Measurements from ENCODE around the gene MGLL. TPM values are rescaled to one million over a fixed set of nuclear protein-coding genes. Genes with fewer than 3 reads are reported as not detected.
"Not testable (repeated sequence)": the region's sequence is repeated elsewhere in the genome, so short reads cannot be mapped to it uniquely, and the experiment has no call there.

Gene MGLL
- total and polyA plus RNA-seq, 8 donors: 3.3 to 11.4 (median 6.6) TPM

DNA sequence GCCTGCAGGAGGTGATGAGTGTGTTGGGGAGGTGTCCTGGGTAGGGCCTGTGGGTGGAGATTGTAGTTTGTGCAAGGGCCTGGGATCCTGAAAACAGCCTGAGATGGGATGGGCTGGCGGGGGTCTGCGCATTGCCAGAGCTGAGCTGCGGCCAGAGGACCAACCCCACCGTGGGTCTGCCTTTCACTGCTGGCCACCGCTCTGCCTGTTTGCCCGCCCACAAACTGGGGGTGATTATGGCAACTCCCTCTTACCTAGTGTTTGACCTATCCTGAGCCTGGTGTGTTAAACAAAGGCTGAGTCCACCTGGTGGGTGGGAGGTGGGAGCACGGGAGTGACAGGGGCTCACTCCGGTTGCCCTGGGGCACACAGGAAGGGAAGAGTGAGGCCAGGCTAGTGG is 139.8 kb downstream of the MGLL start:
- Histone ChIP-seq H3K27me3 (no peaks in the 10 kb centered on the region), H3K36me3 (no peaks in the 10 kb centered on the region), H3K4me3 (no peak overlapping the region), H3K4me1 (no peaks in the 10 kb centered on the region), H3K9me3 (no peaks in the 10 kb centered on the region), H3K27ac (no peak overlapping the region)
- no peak for FAIRE-seq
- peak in 3 of 6 donors; percentile 5 to 24 (median 6) for DNase-seq
- WGBS, 2 donors: 72% methylated on average over 8 of the region's 8 CpGs
- intact Hi-C loops (cut with DNase I): no loop called here
- TF ChIP-seq, protein P1, sequence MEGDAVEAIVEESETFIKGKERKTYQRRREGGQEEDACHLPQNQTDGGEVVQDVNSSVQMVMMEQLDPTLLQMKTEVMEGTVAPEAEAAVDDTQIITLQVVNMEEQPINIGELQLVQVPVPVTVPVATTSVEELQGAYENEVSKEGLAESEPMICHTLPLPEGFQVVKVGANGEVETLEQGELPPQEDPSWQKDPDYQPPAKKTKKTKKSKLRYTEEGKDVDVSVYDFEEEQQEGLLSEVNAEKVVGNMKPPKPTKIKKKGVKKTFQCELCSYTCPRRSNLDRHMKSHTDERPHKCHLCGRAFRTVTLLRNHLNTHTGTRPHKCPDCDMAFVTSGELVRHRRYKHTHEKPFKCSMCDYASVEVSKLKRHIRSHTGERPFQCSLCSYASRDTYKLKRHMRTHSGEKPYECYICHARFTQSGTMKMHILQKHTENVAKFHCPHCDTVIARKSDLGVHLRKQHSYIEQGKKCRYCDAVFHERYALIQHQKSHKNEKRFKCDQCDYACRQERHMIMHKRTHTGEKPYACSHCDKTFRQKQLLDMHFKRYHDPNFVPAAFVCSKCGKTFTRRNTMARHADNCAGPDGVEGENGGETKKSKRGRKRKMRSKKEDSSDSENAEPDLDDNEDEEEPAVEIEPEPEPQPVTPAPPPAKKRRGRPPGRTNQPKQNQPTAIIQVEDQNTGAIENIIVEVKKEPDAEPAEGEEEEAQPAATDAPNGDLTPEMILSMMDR (IDR thresholded peaks at IDR 0.05): no peak
- ATAC-seq: no peak

DNA sequence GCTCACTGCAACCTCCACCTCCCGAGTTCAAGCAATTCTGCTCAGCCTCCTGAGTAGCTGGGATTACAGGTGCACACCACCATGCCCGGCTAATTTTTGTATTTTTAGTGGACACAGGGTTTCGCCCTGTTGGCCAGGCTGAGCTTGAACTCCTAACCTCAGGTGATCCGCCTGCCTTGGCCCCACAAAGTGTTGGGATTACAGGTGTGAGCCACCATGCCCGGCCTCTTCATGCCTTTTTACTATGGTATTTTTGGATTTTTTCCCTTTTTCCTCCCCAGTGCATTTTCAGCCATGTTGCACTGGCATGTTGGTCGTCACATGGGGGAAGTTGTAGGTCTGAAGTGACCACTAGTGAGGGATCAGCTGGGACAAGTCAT is 140.2 kb downstream of the MGLL start:
- H3K27ac ChIP-seq; H3K27me3 ChIP-seq; H3K4me3 ChIP-seq; H3K9me3 ChIP-seq; DNase-seq; H3K4me1 ChIP-seq; intact Hi-C loops (cut with DNase I); ATAC-seq; FAIRE-seq; H3K36me3 ChIP-seq: not testable (repeated sequence)
- 87 to 95% methylated on average over 6 of the region's 6 CpGs for WGBS, 2 donors

DNA sequence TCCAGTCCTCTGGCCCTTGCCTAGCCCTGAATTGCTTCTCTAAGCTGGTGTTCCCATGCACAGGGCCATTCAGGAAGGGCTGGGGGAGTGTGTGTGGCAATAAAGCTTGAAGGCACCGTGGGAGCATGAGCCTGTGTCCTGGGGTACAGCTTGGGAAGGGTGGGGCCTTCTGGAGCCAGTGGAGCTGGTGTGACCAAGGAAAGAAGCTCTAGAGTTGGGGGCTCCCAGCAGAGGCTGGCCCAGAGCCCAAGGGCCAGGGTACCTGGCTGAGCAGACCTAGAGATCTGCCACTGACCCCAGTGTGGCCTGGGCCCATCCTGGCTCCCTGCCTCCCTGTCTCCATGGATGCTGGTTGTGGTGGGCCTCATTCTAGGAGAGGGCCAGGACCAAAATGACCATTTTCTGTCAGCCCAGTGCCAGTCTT is 141.5 kb downstream of the MGLL start:
- ATAC-seq (no peak), DNase-seq (peak in 3 of 6 donors; percentile 6 to 51 (median 9)), FAIRE-seq (no peak)
- no peaks in the 10 kb centered on the region for H3K9me3 ChIP-seq
- no peak overlapping the region for H3K27ac ChIP-seq
- no peak overlapping the region for H3K4me3 ChIP-seq
- H3K36me3 ChIP-seq: no peaks in the 10 kb centered on the region
- no peaks in the 10 kb centered on the region for H3K4me1 ChIP-seq
- intact Hi-C loops (cut with DNase I): no loop called here
- WGBS, 2 donors: 92 to 100% methylated on average over 1 of the region's 1 CpG
- TF ChIP-seq, protein P1 (IDR thresholded peaks at IDR 0.05): no peak
- no peaks in the 10 kb centered on the region for H3K27me3 ChIP-seq

DNA sequence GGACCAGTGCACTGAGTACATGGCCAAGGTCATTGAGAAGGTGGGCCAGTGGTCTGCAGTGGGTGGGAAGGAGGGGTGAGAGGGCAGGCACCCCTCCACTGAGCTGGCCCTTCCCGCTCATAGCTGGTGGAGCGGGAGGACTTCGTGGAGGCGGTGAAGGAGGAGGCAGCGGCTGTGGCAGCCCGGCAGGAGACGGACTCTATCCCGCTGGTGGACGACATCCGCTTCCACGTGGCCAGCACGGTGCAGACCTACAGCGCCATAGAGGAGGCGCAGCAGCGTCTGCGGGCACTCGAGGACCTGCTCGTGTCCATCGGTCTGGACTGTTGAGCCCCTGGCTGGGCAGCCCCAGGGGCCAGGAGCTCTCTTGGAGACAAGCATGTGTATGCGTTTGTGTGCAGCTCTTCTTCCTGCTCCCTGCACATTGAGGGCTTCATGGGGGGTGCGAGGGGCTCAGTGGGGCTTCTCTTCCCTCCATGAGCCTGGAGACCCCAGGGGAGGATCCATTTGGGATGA is 142.1 kb downstream of the MGLL start:
- peak in 2 of 6 donors; percentile 6 to 57 for DNase-seq
- Histone ChIP-seq H3K27me3 (no peaks in the 10 kb centered on the region), H3K4me1 (no peaks in the 10 kb centered on the region), H3K4me3 (no peak overlapping the region), H3K27ac (no peak overlapping the region), H3K36me3 (no peaks in the 10 kb centered on the region), H3K9me3 (no peaks in the 10 kb centered on the region)
- no peak for FAIRE-seq
- TF ChIP-seq, protein P1 (IDR thresholded peaks at IDR 0.05): no peak
- WGBS, 2 donors: 95 to 96% methylated on average over 21 of the region's 21 CpGs
- no peak for ATAC-seq
- intact Hi-C loops (cut with DNase I): no loop called here

DNA sequence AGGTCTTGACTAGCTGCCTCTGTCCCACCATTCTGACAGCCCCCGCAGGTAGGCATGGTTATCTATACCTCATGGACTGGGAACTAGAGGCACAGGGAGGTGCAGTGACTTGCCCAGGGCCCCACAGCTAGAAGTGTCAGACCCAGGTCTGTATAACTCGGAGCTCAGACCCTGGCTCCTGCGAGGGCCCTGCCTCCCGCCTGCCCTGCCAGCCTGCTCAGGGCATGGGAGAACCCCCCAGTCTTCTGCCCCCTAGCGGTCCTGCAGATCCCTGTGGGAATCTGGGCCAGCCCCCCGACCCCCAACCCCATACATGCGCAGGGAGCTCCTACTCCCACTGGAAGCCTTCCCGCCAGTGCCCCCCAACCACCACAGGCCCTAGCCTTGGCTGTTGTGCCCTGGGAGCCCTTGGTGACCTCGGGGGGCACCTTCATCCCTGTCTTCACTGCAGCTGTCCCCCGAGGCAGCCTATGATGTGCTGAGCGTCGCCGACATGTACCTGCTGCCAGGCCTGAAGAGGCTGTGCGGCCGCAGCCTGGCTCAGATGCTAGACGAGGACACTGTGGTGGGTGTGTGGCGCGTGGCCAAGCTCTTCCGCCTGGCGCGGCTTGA is 142.7 kb downstream of the MGLL start:
- ATAC-seq: peak in 1 of 4 donors; percentile 7
- H3K36me3 ChIP-seq: no peaks in the 10 kb centered on the region
- TF ChIP-seq, protein P1 (IDR thresholded peaks at IDR 0.05): no peak
- no peak overlapping the region for H3K4me3 ChIP-seq
- intact Hi-C loops (cut with DNase I): no loop called here
- WGBS, 2 donors: 90 to 91% methylated on average over 21 of the region's 21 CpGs
- no peaks in the 10 kb centered on the region for H3K27me3 ChIP-seq
- peak in 3 of 6 donors; percentile 6 to 51 (median 20) for DNase-seq
- no peaks in the 10 kb centered on the region for H3K4me1 ChIP-seq
- H3K27ac ChIP-seq: no peak overlapping the region
- FAIRE-seq: no peak
- H3K9me3 ChIP-seq: no peaks in the 10 kb centered on the region

Measured in pancreas (tissue), 10 donors.